Liver (tissue), 9 donors: ENCODE measurements around the gene SLC25A33. TPM values are rescaled to one million over a fixed set of nuclear protein-coding genes. Genes with fewer than 3 reads are reported as not detected.

Source experiments
- DNase-seq: peaks from one replicate; pipeline ENCODE4 v3.0.0-alpha.2; 2017; ENCODE audit warnings: low spot score
- H3K27ac ChIP-seq, 2 donors: one replicate each; pipeline ENCODE4 v1.7.0; 2013; ENCODE audit warnings: inconsistent platforms in 2 of 2, low read length in 2 of 2, control low read depth in 1 of 2, low read depth in 1 of 2, mild to moderate bottlenecking in 1 of 2
- H3K27me3 ChIP-seq, 4 donors: one replicate each; pipeline versions ENCODE4 v1.6.1 to v1.7.0; 2013; ENCODE audit warnings: low read length in 3 of 4, inconsistent platforms in 1 of 4, mild to moderate bottlenecking in 1 of 4, moderate library complexity in 1 of 4; ENCODE audit not compliant: control insufficient read depth in 4 of 4, insufficient read depth in 4 of 4
- H3K36me3 ChIP-seq, 4 donors: one replicate each; pipeline versions ENCODE4 v1.6.1 to v1.7.0; 2013; ENCODE audit warnings: low read length in 3 of 4, mild to moderate bottlenecking in 3 of 4, low read depth in 1 of 4, moderate library complexity in 1 of 4; ENCODE audit not compliant: control insufficient read depth in 4 of 4, insufficient read depth in 3 of 4
- H3K4me1 ChIP-seq, 4 donors: one replicate each; pipeline versions ENCODE4 v1.6.1 to v1.7.0; 2013; ENCODE audit warnings: low read length in 3 of 4, mild to moderate bottlenecking in 3 of 4, moderate library complexity in 1 of 4; ENCODE audit not compliant: control insufficient read depth in 4 of 4, insufficient read depth in 4 of 4
- H3K4me3 ChIP-seq, 3 donors: one replicate each; pipeline versions ENCODE4 v1.6.1 to v1.7.0; 2013; ENCODE audit warnings: low read length in 3 of 3, control low read depth in 1 of 3, low read depth in 1 of 3, mild to moderate bottlenecking in 1 of 3
- H3K9ac ChIP-seq, 2 donors: one replicate each; pipeline ENCODE4 v1.7.0; 2013; ENCODE audit warnings: low read length in 2 of 2, mild to moderate bottlenecking in 2 of 2, moderate library complexity in 2 of 2, control low read depth in 1 of 2, low read depth in 1 of 2
- H3K9me3 ChIP-seq, 4 donors: one replicate each; pipeline versions ENCODE4 v1.6.1 to v1.7.0; 2013; ENCODE audit warnings: low read length in 3 of 4; ENCODE audit not compliant: control insufficient read depth in 4 of 4
- EGR1 ChIP-seq, 2 donors: IDR thresholded peaks; 2 replicates each; pipeline ENCODE4 v1.6.1; 2016 to 2018; ENCODE audit warnings: antibody characterized with exemption in 2 of 2, low read depth in 2 of 2
- FOXA1 ChIP-seq: IDR thresholded peaks from 2 replicates; pipeline ENCODE4 v1.6.1; 2016; ENCODE audit warnings: antibody characterized with exemption
- FOXA2 ChIP-seq: IDR thresholded peaks from 2 replicates; pipeline ENCODE4 v1.6.1; 2016; ENCODE audit warnings: antibody characterized with exemption
- GABPA ChIP-seq, 2 donors: IDR thresholded peaks in 1 of 2; conservative IDR thresholded peaks in 1 of 2; 2 replicates each; pipeline ENCODE4 v1.6.1; 2016; ENCODE audit warnings: antibody characterized with exemption in 2 of 2, mild to moderate bottlenecking in 1 of 2, moderate library complexity in 1 of 2
- HNF4A ChIP-seq, 2 donors: conservative IDR thresholded peaks; 2 replicates each; pipeline ENCODE4 v1.6.1; 2016; ENCODE audit warnings: antibody characterized with exemption in 2 of 2, mild to moderate bottlenecking in 2 of 2
- HNF4G ChIP-seq: IDR thresholded peaks from 2 replicates; pipeline ENCODE4 v1.6.1; 2016; ENCODE audit warnings: antibody characterized with exemption
- JUND ChIP-seq, 2 donors: IDR thresholded peaks; 2 replicates each; pipeline ENCODE4 v1.6.1; 2016; ENCODE audit warnings: antibody characterized with exemption in 2 of 2
- NR2F2 ChIP-seq: IDR thresholded peaks from 2 replicates; pipeline ENCODE4 v1.6.1; 2016; ENCODE audit warnings: antibody characterized with exemption
- RAD21 ChIP-seq, 2 donors: IDR thresholded peaks; 2 replicates each; pipeline ENCODE4 v1.6.1; 2016; ENCODE audit warnings: antibody characterized with exemption in 2 of 2, mild to moderate bottlenecking in 2 of 2
- RXRA ChIP-seq, 2 donors: IDR thresholded peaks; 2 replicates each; pipeline ENCODE4 v1.6.1; 2017 to 2018; ENCODE audit warnings: antibody characterized with exemption in 2 of 2, mild to moderate bottlenecking in 1 of 2
- SP1 ChIP-seq: IDR thresholded peaks from 2 replicates; pipeline ENCODE4 v1.6.1; 2018; ENCODE audit warnings: antibody characterized with exemption, mild to moderate bottlenecking
- TAF1 ChIP-seq: conservative IDR thresholded peaks from 2 replicates; pipeline ENCODE4 v1.6.1; 2016; ENCODE audit warnings: antibody characterized with exemption, mild to moderate bottlenecking
- YY1 ChIP-seq: IDR thresholded peaks from 2 replicates; pipeline ENCODE4 v1.6.1; 2016; ENCODE audit warnings: antibody characterized with exemption, mild to moderate bottlenecking
- WGBS: extraction: QIAGEN DNeasy Blood & Tissue Kit; methylation state at CpG from one replicate; pipeline ENCODE4 v1.1.7; 2013; 5-methylcytosine and 5-hydroxymethylcytosine counted together
- polyA plus RNA-seq, 2 donors: library from polyadenylated mRNA; stranded (reverse) in 1 of 2; unstranded in 1 of 2; fragments of 200-250 nt in 1 of 2; fragments of >200 nt in 1 of 2; fragmentation: Nextera tagmentation in 1 of 2; extraction: Ambion mirVana in 1 of 2; gene quantifications; one replicate each; pipeline versions ENCODE4 v1.2.1 to v1.2.3, GENCODE V29; 2013 to 2015
- total RNA-seq, 2 donors: library from RNA; depleted of rRNA; stranded (reverse); fragments of >200 nt; gene quantifications; one replicate each; pipeline ENCODE4 v1.2.3, GENCODE V29; 2014
- TF ChIP-seq, protein P1 (sequence below): IDR thresholded peaks from 2 replicates; pipeline ENCODE4 v1.6.1; 2016; ENCODE audit warnings: antibody characterized with exemption
- TF ChIP-seq, protein P2 (sequence below): IDR thresholded peaks from 2 replicates; pipeline ENCODE4 v1.6.1; 2016; ENCODE audit warnings: antibody characterized with exemption, mild to moderate bottlenecking
- TF ChIP-seq, protein P3 (sequence below): IDR thresholded peaks from 2 replicates; pipeline ENCODE4 v1.6.1; 2016; ENCODE audit warnings: antibody characterized with exemption
- TF ChIP-seq, protein P4 (sequence below): fragments of 150-350 bp; IDR thresholded peaks from 2 replicates; pipeline ENCODE4 v1.5.1; 2017; ENCODE audit warnings: improper control_type of control experiment, low read depth, low read length; ENCODE audit not compliant: missing input control
- TF ChIP-seq, protein P5 (sequence below): IDR thresholded peaks from 2 replicates; pipeline ENCODE4 v1.6.1; 2016; ENCODE audit warnings: antibody characterized with exemption
- donor health status: healthy.
- donor health status: healthy.
- donor health status: healthy.
- donor health status: healthy.
- donor health status: healthy.

The SLC25A33 gene
- total and polyA plus RNA-seq, 4 donors: 6.9 to 19.1 (median 10.7) TPM

DNA sequence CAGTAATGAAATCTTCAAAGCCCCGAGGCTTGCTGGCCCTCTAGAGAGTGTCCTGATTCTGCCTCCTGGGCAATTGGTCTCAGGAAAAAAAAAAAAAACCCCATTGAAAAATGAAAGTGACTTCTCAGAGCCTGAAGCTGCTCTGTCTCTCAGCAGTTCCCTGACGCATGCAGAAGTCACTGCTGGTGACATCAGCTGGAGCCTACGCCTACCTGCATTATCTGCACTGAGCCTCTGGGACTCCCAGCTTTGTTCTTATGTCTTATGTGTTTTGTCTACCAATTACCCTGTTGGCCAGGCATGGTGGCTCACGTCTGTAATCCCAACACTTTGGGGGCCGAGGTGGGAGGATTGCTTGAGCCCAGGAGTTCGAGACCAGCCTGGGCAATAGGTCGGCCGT, 10.1 kb upstream of the SLC25A33 start:
- 86% methylated on average over 8 of the region's 8 CpGs for WGBS
- Histone ChIP-seq H3K4me1 (peaks cover 0 to 9% (median 2%) of the 10 kb centered on the region in 4 donors), H3K4me3 (no peak overlapping the region), H3K27me3 (no peaks in the 10 kb centered on the region), H3K27ac (no peak overlapping the region), H3K36me3 (no peaks in the 10 kb centered on the region), H3K9ac (no peak overlapping the region), H3K9me3 (no peaks in the 10 kb centered on the region)
- DNase-seq: no peak
- TF ChIP-seq HNF4G (no peak), YY1 (no peak), SP1 (no peak), FOXA1 (no peak), HNF4A (conservative IDR thresholded peaks at IDR 0.05) (no peak)
- TF ChIP-seq, protein P1, sequence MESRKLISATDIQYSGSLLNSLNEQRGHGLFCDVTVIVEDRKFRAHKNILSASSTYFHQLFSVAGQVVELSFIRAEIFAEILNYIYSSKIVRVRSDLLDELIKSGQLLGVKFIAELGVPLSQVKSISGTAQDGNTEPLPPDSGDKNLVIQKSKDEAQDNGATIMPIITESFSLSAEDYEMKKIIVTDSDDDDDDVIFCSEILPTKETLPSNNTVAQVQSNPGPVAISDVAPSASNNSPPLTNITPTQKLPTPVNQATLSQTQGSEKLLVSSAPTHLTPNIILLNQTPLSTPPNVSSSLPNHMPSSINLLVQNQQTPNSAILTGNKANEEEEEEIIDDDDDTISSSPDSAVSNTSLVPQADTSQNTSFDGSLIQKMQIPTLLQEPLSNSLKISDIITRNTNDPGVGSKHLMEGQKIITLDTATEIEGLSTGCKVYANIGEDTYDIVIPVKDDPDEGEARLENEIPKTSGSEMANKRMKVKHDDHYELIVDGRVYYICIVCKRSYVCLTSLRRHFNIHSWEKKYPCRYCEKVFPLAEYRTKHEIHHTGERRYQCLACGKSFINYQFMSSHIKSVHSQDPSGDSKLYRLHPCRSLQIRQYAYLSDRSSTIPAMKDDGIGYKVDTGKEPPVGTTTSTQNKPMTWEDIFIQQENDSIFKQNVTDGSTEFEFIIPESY: no peak

DNA sequence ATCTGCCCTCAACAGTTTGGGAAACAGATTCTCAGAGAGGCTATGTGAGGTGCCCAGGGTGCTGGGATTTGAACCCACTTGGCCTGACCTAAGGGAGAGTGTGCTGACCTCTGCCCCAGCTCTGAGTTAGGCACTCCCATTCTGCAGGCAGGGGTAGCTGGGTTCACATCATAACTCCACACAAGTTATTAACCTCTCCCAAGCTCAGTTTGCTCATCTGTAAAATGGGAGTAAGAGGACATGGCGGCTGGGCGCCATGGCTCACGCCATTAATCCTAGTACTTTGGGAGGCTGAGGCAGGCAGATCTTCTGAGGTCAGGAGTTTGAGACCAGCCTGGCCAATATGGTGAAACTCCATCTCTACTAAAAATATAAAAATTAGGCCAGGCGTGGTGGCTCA, 8.9 kb upstream of the SLC25A33 start:
- 97% methylated on average over 4 of the region's 4 CpGs for whole genome bisulfite sequencing
- TF ChIP-seq, protein P2, sequence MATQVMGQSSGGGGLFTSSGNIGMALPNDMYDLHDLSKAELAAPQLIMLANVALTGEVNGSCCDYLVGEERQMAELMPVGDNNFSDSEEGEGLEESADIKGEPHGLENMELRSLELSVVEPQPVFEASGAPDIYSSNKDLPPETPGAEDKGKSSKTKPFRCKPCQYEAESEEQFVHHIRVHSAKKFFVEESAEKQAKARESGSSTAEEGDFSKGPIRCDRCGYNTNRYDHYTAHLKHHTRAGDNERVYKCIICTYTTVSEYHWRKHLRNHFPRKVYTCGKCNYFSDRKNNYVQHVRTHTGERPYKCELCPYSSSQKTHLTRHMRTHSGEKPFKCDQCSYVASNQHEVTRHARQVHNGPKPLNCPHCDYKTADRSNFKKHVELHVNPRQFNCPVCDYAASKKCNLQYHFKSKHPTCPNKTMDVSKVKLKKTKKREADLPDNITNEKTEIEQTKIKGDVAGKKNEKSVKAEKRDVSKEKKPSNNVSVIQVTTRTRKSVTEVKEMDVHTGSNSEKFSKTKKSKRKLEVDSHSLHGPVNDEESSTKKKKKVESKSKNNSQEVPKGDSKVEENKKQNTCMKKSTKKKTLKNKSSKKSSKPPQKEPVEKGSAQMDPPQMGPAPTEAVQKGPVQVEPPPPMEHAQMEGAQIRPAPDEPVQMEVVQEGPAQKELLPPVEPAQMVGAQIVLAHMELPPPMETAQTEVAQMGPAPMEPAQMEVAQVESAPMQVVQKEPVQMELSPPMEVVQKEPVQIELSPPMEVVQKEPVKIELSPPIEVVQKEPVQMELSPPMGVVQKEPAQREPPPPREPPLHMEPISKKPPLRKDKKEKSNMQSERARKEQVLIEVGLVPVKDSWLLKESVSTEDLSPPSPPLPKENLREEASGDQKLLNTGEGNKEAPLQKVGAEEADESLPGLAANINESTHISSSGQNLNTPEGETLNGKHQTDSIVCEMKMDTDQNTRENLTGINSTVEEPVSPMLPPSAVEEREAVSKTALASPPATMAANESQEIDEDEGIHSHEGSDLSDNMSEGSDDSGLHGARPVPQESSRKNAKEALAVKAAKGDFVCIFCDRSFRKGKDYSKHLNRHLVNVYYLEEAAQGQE: no peak
- no peak for TF ChIP-seq SP1
- TF ChIP-seq HNF4G: no peak
- TF ChIP-seq JUND (IDR thresholded peaks at IDR 0.05): no peak
- TF ChIP-seq FOXA1: no peak
- no peak for TF ChIP-seq EGR1 (IDR thresholded peaks at IDR 0.05; ENCODE audit: low read depth in 2 of 2)
- TF ChIP-seq, protein P1: no peak
- TF ChIP-seq, protein P3, sequence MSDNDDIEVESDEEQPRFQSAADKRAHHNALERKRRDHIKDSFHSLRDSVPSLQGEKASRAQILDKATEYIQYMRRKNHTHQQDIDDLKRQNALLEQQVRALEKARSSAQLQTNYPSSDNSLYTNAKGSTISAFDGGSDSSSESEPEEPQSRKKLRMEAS: no peak
- no peak for TF ChIP-seq HNF4A (conservative IDR thresholded peaks at IDR 0.05)
- TF ChIP-seq, protein P4, sequence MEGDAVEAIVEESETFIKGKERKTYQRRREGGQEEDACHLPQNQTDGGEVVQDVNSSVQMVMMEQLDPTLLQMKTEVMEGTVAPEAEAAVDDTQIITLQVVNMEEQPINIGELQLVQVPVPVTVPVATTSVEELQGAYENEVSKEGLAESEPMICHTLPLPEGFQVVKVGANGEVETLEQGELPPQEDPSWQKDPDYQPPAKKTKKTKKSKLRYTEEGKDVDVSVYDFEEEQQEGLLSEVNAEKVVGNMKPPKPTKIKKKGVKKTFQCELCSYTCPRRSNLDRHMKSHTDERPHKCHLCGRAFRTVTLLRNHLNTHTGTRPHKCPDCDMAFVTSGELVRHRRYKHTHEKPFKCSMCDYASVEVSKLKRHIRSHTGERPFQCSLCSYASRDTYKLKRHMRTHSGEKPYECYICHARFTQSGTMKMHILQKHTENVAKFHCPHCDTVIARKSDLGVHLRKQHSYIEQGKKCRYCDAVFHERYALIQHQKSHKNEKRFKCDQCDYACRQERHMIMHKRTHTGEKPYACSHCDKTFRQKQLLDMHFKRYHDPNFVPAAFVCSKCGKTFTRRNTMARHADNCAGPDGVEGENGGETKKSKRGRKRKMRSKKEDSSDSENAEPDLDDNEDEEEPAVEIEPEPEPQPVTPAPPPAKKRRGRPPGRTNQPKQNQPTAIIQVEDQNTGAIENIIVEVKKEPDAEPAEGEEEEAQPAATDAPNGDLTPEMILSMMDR: no peak
- no peak for TF ChIP-seq RAD21 (IDR thresholded peaks at IDR 0.05)
- TF ChIP-seq GABPA (IDR thresholded peaks at IDR 0.05 in 1 of 2, conservative IDR thresholded peaks at IDR 0.05 in 1 of 2): no peak
- TF ChIP-seq, protein P5, sequence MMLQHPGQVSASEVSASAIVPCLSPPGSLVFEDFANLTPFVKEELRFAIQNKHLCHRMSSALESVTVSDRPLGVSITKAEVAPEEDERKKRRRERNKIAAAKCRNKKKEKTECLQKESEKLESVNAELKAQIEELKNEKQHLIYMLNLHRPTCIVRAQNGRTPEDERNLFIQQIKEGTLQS: no peak
- no peak for TF ChIP-seq FOXA2
- no peak for TF ChIP-seq YY1
- TF ChIP-seq RXRA (IDR thresholded peaks at IDR 0.05): no peak
- TF ChIP-seq NR2F2: no peak
- no peak for TF ChIP-seq TAF1

More for the DNA sequence above, 8.9 kb upstream of the SLC25A33 start:
- no peak overlapping the region for H3K27ac ChIP-seq
- H3K36me3 ChIP-seq: no peaks in the 10 kb centered on the region
- H3K27me3 ChIP-seq: no peaks in the 10 kb centered on the region
- DNase-seq: no peak
- H3K9ac ChIP-seq: no peak overlapping the region
- no peaks in the 10 kb centered on the region for H3K9me3 ChIP-seq
- H3K4me1 ChIP-seq: peaks cover 0 to 9% (median 2%) of the 10 kb centered on the region in 4 donors
- no peak overlapping the region for H3K4me3 ChIP-seq
